NCI-H524 (cell line): ENCODE data around the gene ANO2.
A peak's percentile ranks its signal among the peaks of the same experiment; 100 is the strongest.

Experiments
- DNase-seq, 2 experiments: peaks; one replicate each; lab custom pipeline; 2025; lab: John Stamatoyannopoulos, UW

ANO2 gene

GRCh38 chr12:5777451-5777850 is 167.6 kb downstream of the ANO2 start:
- DNase-seq, result no peak

- DNase-seq, result no peak
Observed at GRCh38 chr12:5776091-5776490, 169.0 kb downstream of the ANO2 start.

- no peak for DNase-seq
Observed at GRCh38 chr12:5773550-5773949, 171.5 kb downstream of the ANO2 start.

- no peak for DNase-seq
Observed at GRCh38 chr12:5771756-5772155, 173.3 kb downstream of the ANO2 start.

- no peak for DNase-seq
Observed at GRCh38 chr12:5770727-5771126, 174.3 kb downstream of the ANO2 start.

- no peak for DNase-seq
Observed at GRCh38 chr12:5768581-5769196, 176.4 kb downstream of the ANO2 start.

GRCh38 chr12:5768171-5768570 is 176.9 kb downstream of the ANO2 start:
- no peak for DNase-seq

GRCh38 chr12:5758347-5758746 is 186.7 kb downstream of the ANO2 start:
- DNase-seq, result no peak

- DNase-seq, result no peak
Observed at GRCh38 chr12:5756338-5756842, 188.7 kb downstream of the ANO2 start.

- no peak for DNase-seq
Observed at GRCh38 chr12:5748027-5748426, 197.0 kb downstream of the ANO2 start.

GRCh38 chr12:5746917-5747316 is 198.1 kb downstream of the ANO2 start:
- no peak for DNase-seq

- no peak for DNase-seq
Observed at GRCh38 chr12:5746036-5746908, 198.8 kb downstream of the ANO2 start.

GRCh38 chr12:5745251-5745888 is 199.7 kb downstream of the ANO2 start:
- peak; percentile 12 to 67 for DNase-seq

- no peak for DNase-seq
Observed at GRCh38 chr12:5742258-5742657, 202.8 kb downstream of the ANO2 start.

GRCh38 chr12:5739917-5740316 is 205.1 kb downstream of the ANO2 start:
- DNase-seq, result no peak

- DNase-seq, result no peak
Observed at GRCh38 chr12:5737778-5738177, 207.3 kb downstream of the ANO2 start.

- no peak for DNase-seq
Observed at GRCh38 chr12:5736527-5736926, 208.5 kb downstream of the ANO2 start.

GRCh38 chr12:5736016-5736415 is 209.0 kb downstream of the ANO2 start:
- no peak for DNase-seq

GRCh38 chr12:5733916-5734315 is 211.1 kb downstream of the ANO2 start:
- DNase-seq, result no peak

GRCh38 chr12:5733136-5733755 is 211.8 kb downstream of the ANO2 start:
- DNase-seq, result no peak

- no peak for DNase-seq
Observed at GRCh38 chr12:5730962-5731361, 214.1 kb downstream of the ANO2 start.

- no peak for DNase-seq
Observed at GRCh38 chr12:5723711-5724252, 221.3 kb downstream of the ANO2 start.
